Measurements from ENCODE around the gene LMX1B.

DNA sequence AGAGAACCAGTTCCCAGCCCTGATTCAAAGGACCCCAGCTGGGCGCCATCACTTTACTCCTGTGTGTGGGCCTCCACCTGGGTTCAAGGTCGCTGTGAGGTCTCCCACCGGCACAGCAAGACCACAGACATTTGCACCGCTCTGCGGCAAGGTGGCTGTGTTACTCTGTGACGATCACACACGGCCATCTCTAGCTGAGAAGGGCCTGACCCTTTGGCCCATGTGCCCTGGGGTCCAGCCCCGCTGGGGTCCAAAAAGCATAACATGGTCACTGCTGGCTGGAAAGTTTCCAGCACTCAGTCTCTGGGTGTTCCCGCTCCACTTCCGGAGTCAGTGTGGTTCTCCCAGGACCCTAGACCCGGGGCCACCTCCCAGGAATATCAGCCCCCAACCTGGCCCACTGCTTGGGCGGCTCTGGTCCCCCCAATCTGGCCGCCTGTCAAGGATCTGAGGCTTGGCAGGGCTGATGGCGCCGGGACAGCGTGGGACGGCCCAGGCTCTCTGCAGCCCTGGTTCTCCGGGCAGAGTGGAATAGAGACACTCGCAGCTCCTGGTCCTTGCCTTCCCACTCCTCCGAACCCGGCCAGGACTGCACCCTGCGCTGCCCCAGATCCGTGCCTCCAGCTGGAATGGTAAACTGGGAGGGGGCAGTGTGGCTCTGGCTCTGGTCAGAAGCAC, 3.9 kb upstream of the LMX1B start:
- TF ChIP-seq, protein P1, sequence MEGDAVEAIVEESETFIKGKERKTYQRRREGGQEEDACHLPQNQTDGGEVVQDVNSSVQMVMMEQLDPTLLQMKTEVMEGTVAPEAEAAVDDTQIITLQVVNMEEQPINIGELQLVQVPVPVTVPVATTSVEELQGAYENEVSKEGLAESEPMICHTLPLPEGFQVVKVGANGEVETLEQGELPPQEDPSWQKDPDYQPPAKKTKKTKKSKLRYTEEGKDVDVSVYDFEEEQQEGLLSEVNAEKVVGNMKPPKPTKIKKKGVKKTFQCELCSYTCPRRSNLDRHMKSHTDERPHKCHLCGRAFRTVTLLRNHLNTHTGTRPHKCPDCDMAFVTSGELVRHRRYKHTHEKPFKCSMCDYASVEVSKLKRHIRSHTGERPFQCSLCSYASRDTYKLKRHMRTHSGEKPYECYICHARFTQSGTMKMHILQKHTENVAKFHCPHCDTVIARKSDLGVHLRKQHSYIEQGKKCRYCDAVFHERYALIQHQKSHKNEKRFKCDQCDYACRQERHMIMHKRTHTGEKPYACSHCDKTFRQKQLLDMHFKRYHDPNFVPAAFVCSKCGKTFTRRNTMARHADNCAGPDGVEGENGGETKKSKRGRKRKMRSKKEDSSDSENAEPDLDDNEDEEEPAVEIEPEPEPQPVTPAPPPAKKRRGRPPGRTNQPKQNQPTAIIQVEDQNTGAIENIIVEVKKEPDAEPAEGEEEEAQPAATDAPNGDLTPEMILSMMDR (IDR thresholded peaks at IDR 0.05; ENCODE audit: poor library complexity, severe bottlenecking): no peak
- no peak for TF ChIP-seq POLR2AphosphoS5 (IDR thresholded peaks at IDR 0.05)

Measured in neural cell (in vitro differentiated cells).